GM12891 (cell line): ENCODE results near the gene CFAP61.

Experiments used
- DNase-seq: peaks from one replicate; pipeline ENCODE4 v3.0.0; 2011; ENCODE audit warnings: low spot score; ENCODE audit not compliant: insufficient read length
- FAIRE-seq: peaks from 2 replicates; lab custom pipeline; 2011; peaks lifted over from hg19 to GRCh38; lab: Jason Lieb, UNC
- PAX5 ChIP-seq: IDR thresholded peaks from 2 replicates; pipeline ENCODE4 v1.6.1; 2011; ENCODE audit warnings: low read length, moderate library complexity, mild to moderate bottlenecking; ENCODE audit not compliant: insufficient read depth, severe bottlenecking
- POLR2A ChIP-seq: IDR thresholded peaks from 2 replicates; pipeline ENCODE4 v1.6.1; 2011; ENCODE audit warnings: low read depth, low read length, control low read depth
- POLR2AphosphoS5 ChIP-seq: IDR thresholded peaks from 2 replicates; pipeline ENCODE4 v1.6.1; 2011; ENCODE audit warnings: low read depth, low read length, control low read depth
- POU2F2 ChIP-seq: IDR thresholded peaks from 2 replicates; pipeline ENCODE4 v1.6.1; 2011; ENCODE audit warnings: low read depth, mild to moderate bottlenecking, control low read depth, low read length, moderate library complexity
- SPI1 ChIP-seq: IDR thresholded peaks from 2 replicates; pipeline ENCODE4 v1.6.1; 2011; ENCODE audit warnings: low read depth, low read length, control low read depth
- TAF1 ChIP-seq: IDR thresholded peaks from 2 replicates; pipeline ENCODE4 v1.6.1; 2011; ENCODE audit warnings: low read depth, low read length, control low read depth

The CFAP61 gene

DNA sequence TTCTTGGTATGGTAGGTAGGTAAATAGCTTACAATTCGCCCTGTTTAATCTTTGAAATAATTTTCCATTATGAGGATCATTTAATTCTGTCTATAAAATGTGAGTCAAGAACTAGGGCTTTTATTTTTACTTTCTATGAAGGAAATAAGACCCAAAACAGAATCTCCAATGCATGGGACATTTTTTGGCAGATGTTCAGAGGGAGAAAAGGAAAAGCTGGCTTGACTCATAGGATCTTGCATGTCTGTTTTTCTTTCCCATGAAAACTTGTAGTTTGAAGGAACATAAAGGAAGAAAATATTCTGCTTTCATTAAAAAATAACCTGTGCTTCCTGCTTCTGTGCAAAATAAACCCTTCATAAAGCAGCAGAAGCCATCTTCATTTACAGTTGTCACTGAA lies 172.5 kb downstream of the CFAP61 start:
- FAIRE-seq (no peak), DNase-seq (no peak)
- TF ChIP-seq SPI1, result no peak
- no peak for TF ChIP-seq PAX5
- no peak for TF ChIP-seq POLR2A
- TF ChIP-seq POU2F2, result no peak
- no peak for TF ChIP-seq TAF1

DNA sequence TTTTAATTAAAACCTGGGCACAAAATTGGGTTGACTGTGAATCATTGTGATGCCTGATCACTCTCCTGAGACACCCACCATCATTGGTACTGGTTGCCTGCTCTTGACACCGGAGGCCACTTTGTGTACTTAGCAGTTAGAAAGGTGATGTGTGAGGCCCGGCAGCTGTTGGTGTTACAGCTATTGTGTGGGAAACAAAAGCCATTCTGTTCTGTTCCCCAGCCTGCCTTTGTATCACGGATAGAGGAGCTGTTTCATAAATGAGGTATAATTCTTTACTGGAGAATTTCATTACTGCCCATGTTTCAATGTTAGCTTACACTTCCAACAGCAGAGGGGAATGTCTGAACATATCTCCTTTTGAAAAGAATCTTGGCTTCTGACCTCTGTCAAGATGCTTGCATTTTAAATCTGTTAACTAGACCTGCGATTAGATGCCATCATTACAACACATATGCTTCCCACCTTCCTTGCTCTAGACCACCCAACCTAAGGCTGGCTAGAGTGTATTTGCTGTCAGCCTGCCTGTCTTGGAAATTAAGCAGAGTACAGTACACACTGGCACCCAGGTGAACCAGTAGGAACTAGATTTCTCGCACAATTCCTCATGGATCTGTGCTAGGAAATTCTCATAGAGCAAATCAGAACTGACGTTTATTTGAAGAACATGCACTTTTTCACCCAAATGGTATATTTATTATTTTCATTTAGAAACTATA lies 173.2 kb downstream of the CFAP61 start:
- DNase-seq (no peak), FAIRE-seq (no peak)
- TF ChIP-seq PAX5, result no peak
- no peak for TF ChIP-seq POLR2AphosphoS5
- TF ChIP-seq POLR2A, result no peak
- no peak for TF ChIP-seq POU2F2
- no peak for TF ChIP-seq SPI1
- TF ChIP-seq TAF1, result no peak

DNA sequence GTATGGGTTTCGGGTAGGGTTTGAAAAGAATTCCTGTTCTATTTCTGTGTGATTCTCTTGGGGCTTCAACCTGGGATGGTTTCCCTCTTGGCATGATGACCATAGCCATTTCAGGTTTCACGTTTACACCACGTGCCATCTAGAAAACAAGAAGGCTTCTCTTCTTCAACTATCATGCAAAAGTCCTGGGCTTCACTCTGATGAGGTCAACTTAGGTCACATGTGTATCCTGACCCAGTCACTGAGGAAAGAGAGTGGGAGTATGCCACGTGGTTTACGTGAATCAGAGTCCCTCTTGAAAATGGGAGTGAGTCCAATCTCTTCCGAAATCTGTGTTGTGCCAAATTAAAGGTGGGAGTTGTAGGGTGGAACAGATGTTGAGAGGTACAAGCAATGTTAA lies 174.2 kb downstream of the CFAP61 start:
- TF ChIP-seq POLR2A, result no peak
- no peak for TF ChIP-seq POLR2AphosphoS5
- no peak for TF ChIP-seq SPI1
- TF ChIP-seq TAF1, result no peak
- no peak for TF ChIP-seq POU2F2
- no peak for TF ChIP-seq PAX5
- FAIRE-seq (no peak), DNase-seq (no peak)

DNA sequence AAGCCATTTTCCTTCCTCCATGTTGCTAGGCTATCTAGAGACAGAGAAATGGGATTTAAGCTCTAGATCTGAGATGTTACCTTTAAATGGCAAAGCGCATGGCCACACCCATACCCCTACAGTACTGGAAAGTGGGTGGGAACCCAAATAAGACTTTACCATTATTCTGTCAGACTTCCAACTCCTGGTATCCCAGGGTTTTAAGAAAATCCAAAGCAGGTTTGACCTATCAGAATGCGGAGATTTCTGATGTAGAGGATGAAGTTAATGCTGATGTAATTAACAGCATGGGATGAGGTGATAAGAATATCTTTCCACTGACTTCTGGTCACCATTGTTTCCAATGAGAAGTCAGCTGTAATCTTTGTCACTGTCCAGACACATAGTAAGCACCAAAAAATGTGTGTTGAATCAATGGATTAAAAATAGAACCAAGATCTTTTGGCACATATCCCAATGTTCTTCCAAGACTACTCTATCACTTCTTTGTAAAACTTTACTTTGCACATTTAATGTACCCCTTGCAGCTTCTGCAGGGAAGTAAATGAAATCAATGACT lies 174.8 kb downstream of the CFAP61 start:
- TF ChIP-seq TAF1 (no peak), POU2F2 (no peak), SPI1 (no peak), PAX5 (no peak), POLR2AphosphoS5 (no peak), POLR2A (no peak)
- no peak for FAIRE-seq
- no peak for DNase-seq

DNA sequence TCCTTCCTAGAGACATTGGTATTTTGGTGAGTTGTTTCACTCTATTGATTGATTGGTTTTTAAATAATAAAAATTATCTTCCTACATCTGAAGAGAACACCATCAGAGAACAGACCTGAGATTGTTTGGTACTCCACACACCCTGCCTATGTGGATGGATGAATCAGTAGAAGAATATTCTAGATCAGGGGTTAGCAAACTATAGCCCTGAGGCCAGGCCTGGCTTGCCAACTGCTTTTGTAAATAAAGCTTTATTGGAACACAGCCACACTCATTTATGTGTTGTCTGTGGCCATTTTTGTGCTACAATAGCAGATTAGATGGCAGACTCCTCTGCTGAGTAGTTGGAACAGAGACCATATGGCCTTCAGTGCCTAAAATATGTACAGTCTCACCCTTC lies 176.0 kb downstream of the CFAP61 start:
- DNase-seq (no peak), FAIRE-seq (no peak)
- TF ChIP-seq POLR2A (no peak), TAF1 (no peak), PAX5 (no peak), POLR2AphosphoS5 (no peak), SPI1 (no peak), POU2F2 (no peak)

DNA sequence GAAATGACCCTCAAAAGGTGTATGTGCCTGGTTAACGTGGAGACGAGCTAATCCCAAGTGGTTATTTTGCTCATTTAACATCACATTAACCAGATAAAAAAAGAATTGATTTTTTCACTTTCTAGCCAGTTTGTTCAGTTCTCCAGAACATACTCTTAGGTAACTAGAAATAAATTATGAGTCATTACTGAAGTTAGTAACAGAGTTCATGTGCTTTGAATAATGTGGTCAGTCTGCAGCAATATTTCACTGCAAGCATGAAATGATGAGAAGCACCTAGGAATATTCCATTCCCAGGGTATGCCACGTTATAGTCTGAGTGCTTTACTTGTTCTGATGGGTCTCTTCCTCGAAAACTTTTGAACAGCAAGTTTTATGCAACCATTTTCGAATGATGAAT lies 177.3 kb downstream of the CFAP61 start:
- no peak for TF ChIP-seq SPI1
- TF ChIP-seq POLR2A, result no peak
- TF ChIP-seq PAX5, result no peak
- TF ChIP-seq POU2F2, result 0 out of 2 replicates have a peak, but pooled peaks have one; percentile 22
- TF ChIP-seq POLR2AphosphoS5, result no peak
- TF ChIP-seq TAF1, result no peak
- no peak for FAIRE-seq
- no peak for DNase-seq

DNA sequence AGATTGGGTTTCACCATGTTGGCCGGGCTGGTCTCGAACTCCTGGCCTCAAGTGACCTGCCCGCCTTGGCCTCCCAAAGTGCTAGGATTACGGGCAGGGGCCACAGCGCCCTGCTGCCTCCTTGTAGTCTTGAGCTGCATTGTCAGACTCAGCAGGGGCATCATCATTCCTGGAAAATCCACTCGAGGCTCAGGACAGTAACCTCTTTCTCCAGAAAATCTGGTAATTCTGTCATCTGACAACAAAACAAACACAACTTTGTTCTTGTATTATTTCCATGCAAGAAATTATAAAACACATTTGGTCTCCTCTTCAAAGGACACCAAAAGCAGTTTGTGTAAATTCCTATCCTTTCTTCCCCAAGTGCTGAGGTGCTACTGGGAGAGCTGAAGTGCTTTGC lies 178.4 kb downstream of the CFAP61 start:
- TF ChIP-seq TAF1, result no peak
- TF ChIP-seq SPI1, result no peak
- no peak for TF ChIP-seq POLR2AphosphoS5
- TF ChIP-seq PAX5, result no peak
- TF ChIP-seq POU2F2, result no peak
- TF ChIP-seq POLR2A, result no peak
- no peak for DNase-seq
- no peak for FAIRE-seq

DNA sequence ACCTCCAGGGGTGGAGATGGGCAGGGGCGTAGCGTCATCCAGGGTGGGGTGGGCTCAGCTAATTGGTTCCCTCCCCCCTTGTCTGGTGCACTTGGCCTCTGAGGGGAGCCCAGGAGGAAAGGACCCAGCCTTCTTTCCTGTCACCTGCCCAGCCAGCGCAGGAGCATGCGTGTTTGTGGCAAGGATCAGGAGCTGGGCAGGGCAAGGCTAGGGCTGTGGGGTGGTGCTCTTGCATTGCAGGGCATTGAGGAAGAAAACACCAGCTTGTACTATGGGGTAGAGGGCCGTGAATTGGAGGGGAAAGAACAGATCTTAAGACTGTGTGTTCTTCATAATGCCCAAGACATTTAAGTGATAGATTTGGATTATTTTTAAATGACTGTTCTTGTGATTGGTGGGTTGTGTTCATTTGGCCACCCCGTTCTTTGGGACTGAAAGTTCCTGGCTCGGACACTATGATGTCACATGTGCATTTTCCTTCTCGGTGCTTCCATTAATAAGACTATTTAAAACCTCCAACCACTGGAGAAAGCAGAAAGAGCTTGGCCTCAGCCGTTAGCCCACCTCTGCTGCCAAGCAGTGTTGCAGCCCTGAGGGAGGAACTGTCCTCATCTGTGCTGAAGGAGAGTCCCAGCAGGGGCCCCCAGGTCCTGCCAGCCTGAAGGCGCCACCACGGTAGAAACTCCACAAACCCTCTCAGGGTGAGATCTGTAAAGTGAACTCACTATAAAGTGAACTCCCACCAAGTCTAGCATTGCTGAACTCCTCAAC lies 179.4 kb downstream of the CFAP61 start:
- FAIRE-seq, result no peak
- no peak for TF ChIP-seq PAX5
- TF ChIP-seq POLR2AphosphoS5, result no peak
- TF ChIP-seq TAF1, result no peak
- TF ChIP-seq POLR2A, result no peak
- TF ChIP-seq SPI1, result no peak
- no peak for TF ChIP-seq POU2F2
- no peak for DNase-seq

DNA sequence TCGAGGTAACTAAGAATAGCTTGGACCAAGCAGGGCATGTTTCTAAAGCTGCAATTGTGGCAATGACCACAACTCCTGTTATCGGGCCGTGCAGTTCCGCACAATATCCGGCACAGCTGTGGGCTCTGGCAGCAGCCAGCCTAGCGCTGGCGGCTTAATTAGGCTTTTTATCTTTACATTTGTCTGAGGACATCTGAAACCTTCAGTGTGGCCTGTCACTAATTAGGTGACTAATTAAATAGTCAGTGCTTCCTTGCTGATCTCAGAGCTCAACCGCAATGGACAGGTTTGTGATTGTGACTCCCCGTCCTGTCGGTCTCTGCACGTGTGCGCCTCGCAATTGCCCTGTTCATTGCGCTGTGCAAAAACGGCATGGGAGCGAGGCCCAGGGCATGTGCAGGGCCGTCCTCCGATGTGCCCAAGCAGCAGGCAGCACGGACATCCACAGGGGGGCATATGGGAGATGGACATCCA lies 180.7 kb downstream of the CFAP61 start:
- no peak for DNase-seq
- no peak for FAIRE-seq

DNA sequence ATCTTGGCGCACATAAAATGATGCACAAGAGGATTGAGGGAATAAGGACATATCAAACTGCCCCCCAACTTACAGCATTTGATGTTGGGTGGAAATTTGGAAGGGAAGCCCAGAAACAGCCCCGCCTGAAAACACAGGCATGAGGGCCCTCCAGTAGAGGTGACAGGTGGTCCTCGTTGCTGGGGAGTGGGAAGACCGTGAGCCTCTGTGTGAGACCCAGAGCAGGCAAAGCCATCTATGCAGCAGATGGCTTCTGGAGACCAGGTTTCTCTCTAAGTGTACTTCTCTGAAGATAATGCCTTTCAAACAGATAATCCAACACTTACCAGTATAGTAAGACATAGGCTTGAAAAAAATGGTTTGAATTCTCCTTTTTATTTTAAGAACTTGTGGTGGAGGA lies 183.3 kb downstream of the CFAP61 start:
- FAIRE-seq, result no peak
- DNase-seq, result no peak
- no peak for TF ChIP-seq POLR2AphosphoS5
- no peak for TF ChIP-seq SPI1
- TF ChIP-seq PAX5, result no peak
- no peak for TF ChIP-seq POLR2A
- TF ChIP-seq TAF1, result no peak
- TF ChIP-seq POU2F2, result no peak

More for the DNA sequence above, 180.7 kb downstream of the CFAP61 start:
- TF ChIP-seq POLR2AphosphoS5 (no peak), TAF1 (no peak), PAX5 (no peak), POU2F2 (no peak), SPI1 (no peak), POLR2A (no peak)
